GM04504 (cell line): ENCODE data around the gene DSC2.
"Not testable (repeated sequence)": the region's sequence is repeated elsewhere in the genome, so short reads cannot be mapped to it uniquely, and the experiment has no call there.

Experiments used
- DNase-seq: peaks from one replicate; pipeline ENCODE4 v3.0.0-alpha.2; 2012; ENCODE audit warnings: low read depth

Gene DSC2

DNA sequence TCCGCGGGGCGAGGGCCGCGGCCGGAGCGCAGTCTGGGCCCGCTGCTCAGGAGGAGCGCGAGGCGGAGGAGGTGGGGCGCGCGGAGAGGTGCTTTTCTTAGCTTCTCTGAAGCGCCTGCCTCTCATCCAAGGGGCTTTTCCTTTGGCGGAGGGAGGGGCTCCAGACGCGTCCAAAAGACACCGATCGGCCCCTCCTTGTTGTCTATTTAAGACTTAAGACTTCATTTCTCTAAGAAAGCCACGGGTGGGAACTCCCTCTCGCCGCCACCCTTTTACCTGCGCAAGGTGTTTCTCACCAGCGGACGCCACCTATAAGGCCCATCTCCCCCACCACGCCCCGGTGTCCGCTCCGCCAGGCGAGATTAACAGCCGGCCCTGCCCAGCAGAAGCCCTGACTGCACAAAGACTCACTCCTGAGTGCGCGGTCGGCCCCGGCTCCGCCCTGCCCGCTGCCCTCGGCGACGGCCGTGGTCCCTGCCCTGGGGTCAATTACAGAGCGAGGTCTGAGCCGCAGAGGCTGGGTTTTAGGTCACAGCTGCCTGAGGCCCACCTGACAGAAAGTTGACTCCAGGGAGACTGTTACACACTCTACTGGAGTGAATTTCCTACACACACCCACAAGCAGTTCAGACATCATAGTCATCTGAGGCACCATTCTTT is at the start of gene DSC2:
TSS of gene DSC2 (minus strand) at position 397 of the 660 bp plus-strand sequence. CDS start 450 bp downstream, outside the sequence.
- no peak for DNase-seq

DNA sequence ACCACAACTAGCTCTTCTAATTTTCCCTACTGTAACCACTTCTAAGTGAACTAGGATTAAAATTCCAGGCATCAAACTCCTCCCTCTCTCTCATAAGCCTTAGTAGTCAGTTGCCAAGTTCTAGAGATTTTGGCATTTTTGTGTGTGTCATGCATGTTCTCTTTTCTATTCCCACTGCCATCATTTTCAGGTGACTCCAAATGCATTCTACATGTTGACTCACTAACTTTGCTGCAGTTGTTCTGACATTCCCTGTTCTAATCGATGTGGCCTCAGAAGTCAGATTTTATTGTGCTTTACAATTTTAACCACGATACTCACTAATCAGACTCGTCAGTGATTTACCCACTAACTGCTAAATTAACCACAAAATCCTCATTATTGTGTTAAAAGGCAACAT is 47.1 kb upstream of the DSC2 start:
- DNase-seq: no peak

GRCh38 chr18:31148600-31148999 is 46.4 kb upstream of the DSC2 start:
- no peak for DNase-seq

GRCh38 chr18:31146809-31147208 is 44.6 kb upstream of the DSC2 start:
- DNase-seq: no peak

DNA sequence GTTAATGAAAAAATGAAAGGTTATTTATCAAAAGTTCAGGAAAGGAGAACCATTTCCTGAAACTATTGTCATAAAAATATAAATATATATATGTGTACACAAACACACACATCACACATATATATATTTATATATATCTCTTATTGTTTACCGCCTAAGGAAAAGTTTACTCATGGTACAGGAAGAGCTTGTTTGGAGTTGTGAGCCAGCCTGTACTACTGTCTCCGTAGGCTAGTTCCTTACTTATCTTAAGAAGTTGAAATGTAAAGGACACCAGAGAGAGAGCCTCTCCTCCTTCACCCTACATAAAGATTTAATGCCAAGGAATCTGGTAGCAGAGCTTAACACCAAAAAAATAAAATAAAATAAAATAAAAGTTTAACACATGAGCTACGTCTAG is 40.8 kb upstream of the DSC2 start:
- no peak for DNase-seq

DNA sequence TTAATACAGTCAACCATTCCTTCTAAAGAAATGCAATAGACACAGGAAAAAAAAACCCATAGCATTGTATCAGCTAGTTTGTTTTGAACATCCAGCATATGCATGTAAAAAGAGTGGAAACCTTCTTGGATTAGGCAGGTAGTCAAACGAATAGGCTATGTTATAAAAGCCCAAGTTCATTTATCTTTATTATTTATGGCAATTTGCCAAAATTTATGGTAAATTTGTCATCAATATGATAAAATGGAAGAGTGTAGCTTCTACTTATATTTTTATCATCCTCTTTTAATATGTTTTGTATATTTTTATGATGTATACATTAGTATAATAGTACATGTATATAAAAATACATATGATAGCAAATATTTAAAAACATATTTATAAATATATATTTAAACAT is 36.5 kb upstream of the DSC2 start:
- no peak for DNase-seq

DNA sequence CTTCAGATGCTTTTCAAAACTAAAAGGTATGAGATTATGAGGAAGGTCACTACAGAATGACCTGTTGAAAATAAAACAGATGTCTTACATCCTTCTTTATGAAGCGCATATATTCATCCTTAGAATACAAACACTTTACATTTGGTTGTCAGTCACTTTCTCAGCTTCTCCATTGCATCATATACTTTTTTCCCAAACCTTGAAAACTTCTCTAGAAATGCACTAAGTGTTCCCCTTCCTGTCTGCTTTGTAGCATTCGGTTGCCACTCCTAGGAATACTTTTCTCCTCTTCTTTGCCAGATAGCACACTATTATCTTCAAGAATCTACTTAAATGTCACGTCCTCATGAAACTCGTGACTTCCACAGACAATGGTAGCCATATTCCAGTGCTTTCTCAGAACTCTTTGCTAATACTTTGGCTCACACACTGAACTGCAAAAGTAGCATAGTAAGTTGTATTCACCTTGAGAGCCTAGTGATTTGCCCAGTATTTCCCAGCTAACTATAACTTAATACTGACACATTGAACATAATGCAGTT is 32.8 kb upstream of the DSC2 start:
- no peak for DNase-seq

DNA sequence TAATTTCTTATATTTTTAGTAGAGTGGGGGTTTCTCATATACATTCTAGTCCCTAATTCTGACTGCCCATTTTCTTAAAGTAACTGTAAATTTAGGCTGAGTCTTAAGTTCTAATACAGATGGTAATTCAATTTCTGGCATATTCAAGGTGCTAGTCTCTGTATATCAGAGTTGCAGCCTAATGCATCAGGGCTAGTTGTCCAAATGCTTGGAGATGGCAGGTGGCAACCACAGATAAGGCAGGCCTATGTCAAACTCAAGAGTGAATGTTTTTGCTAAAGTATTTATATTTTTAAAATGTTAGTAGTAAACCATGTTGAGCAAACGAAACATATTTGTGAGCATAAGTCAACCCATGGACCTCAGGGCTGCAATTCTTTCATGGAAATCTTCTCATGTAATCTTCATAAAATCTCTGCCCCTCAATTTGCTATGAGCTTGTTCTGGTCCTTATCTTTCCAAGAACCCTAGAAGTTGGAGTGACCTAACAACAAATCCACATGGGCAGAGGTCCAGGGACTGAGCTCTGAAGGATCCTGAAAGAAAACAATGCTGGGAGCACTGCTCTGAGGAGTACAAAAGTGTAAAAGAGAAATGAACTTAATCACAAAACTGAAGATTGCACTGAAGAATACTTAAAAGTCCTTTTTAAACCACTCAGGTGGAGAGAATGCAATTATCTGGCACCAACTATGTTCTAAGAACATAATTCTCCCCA is 27.3 kb upstream of the DSC2 start:
- no peak for DNase-seq

GRCh38 chr18:31125878-31126277 is 23.7 kb upstream of the DSC2 start:
- DNase-seq: no peak

DNA sequence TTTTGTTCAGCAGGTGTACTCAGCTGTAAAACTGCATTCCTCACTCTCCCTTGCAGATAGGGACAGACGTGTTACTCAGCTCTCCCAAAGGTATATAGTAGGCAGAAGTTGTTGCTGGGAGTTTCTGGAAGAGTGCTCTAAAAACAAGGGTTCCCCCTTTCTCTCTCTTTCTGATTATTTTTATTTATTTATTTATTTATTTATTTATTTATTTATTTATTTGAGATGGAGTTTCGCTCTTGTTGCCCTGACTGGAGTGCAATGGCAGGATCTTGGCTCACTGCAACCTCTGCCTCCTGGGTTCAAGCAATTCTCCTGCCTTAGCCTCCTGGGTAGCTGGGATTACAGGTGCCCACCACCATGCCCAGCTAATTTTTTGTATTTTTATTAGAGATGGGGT is 20.9 kb upstream of the DSC2 start:
- DNase-seq: not testable (repeated sequence)

DNA sequence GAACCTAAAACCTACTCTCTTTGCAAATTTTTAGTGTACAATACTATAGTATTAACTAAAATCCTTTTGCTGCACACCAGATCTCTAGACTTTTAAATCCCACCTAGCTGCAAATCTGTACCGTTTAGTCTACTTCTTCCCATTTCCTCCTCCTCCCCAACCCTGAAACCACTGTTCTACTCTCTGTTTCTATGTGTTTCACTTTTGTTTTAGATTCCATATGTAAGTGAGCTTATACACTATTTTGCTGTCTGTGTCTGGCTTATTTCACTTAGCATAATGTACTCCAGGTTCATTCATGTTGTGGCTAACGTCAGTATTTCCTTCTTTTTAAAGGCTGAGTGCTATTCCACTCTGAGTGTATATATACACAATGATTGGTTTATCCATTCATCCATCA is 18.4 kb upstream of the DSC2 start:
- no peak for DNase-seq

- no peak for DNase-seq
These were observed 14.8 kb upstream of the DSC2 start for GRCh38 chr18:31116853-31117595.

- DNase-seq: no peak
These were observed 10.6 kb upstream of the DSC2 start for GRCh38 chr18:31112804-31113203.

- DNase-seq: no peak
These were observed 3.5 kb upstream of the DSC2 start for GRCh38 chr18:31105733-31106132.

DNA sequence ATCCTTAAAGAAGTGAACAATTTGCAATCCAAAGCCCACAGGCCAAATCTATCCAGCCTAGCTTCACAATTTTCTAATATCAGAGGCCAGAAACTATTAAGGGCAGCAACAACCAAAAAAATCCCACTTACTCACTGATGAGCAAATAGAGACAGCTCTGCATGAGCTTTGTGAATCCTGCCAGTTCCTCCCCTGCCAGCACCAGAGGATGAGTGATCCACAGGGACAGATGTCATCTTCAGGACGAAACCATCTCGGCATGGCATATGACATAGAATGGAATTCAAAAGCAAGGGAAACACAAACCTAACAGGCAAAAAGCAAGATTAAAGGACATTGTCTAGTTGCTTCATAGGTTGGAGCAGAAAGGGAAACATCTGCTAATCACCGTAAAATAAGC is 2.2 kb upstream of the DSC2 start:
- no peak for DNase-seq

DNA sequence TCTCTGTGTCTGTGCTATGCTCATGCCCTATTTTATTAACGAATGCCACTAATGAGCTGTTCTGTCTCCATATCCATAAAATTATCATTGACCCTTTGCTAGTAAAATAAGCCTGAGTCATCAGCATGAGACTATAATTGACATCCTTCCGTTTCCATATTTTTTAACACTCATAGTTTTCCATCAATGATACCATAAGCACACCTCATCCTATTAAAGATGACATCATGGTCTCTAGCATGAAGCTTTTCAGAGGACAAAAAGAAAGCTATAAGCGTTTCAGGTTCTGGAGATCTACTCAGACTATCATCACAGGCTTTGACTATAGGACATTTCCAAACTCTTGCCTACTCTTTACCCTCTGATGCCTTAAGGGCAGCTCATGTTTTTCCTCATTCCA is 1.2 kb upstream of the DSC2 start:
- no peak for DNase-seq

GRCh38 chr18:31102941-31103340 is 720 bp upstream of the DSC2 start:
- DNase-seq: no peak

GRCh38 chr18:31101183-31102024 is 817 bp downstream of the DSC2 start:
- no peak for DNase-seq

- no peak for DNase-seq
These were observed 1.6 kb downstream of the DSC2 start for GRCh38 chr18:31100436-31101182.

GRCh38 chr18:31099450-31100230 is 2.6 kb downstream of the DSC2 start:
- no peak for DNase-seq
